SK-N-SH (cell line): ENCODE data around the gene TMA7. TPM values are rescaled to one million over a fixed set of nuclear protein-coding genes. Genes with fewer than 3 reads are reported as not detected.
A peak's percentile ranks its signal among the peaks of the same experiment; 100 is the strongest.

Source experiments
- CTCF ChIA-PET: fragments of 300-600, 350-600 bp; formaldehyde crosslinking; extraction: SDS; loops from one replicate; lab custom pipeline; 2021; lab: Yijun Ruan, JAX
- POLR2A ChIA-PET: fragments of 350-600 bp; sonication (Branson Sonifier 250); formaldehyde crosslinking; extraction: SDS; loops from one replicate; lab custom pipeline; 2020; ENCODE audit warnings: antibody characterized with exemption, inconsistent platforms; lab: Yijun Ruan, JAX
- DNase-seq: peaks from one replicate; pipeline ENCODE4 v3.0.0; 2012
- H2AFZ ChIP-seq: fragments of 200-600 bp; sonication (generic); 2 replicates; pipeline ENCODE4 v1.8.1; 2016; ENCODE audit warnings: antibody characterized with exemption, mild to moderate bottlenecking, low read depth
- H3F3A ChIP-seq: fragments of 200-600 bp; sonication (generic); replicated peaks from 2 replicates; pipeline ENCODE3; 2016; ENCODE audit warnings: antibody characterized with exemption, mild to moderate bottlenecking; ENCODE audit not compliant: insufficient read depth
- H3K27ac ChIP-seq, 2 experiments: fragments of 200-500 bp in 1 of 2; fragments of 200-600 bp in 1 of 2; sonication (Bioruptor generic) in 1 of 2; sonication (generic), shearing (Covaris generic) in 1 of 2; 2 replicates each; pipeline versions ENCODE4 v1.5.1 to v1.6.1; 2014 to 2016; ENCODE audit warnings: low read depth in 2 of 2, inconsistent platforms in 1 of 2, low read length in 1 of 2, mild to moderate bottlenecking in 1 of 2, mixed read lengths in 1 of 2
- H3K27me3 ChIP-seq: fragments of 200-600 bp; sonication (generic), shearing (Covaris generic); 2 replicates; pipeline ENCODE4 v1.6.1; 2016; ENCODE audit warnings: mixed run types; ENCODE audit not compliant: insufficient read depth
- H3K36me3 ChIP-seq, 2 experiments: fragments of 200-500 bp in 1 of 2; fragments of 200-600 bp in 1 of 2; sonication (Bioruptor generic) in 1 of 2; sonication (generic) in 1 of 2; replicated peaks in 1 of 2; 2 replicates each; pipeline versions ENCODE3 to v1.5.1; 2014 to 2016; ENCODE audit warnings: low read length in 1 of 2, mild to moderate bottlenecking in 1 of 2; ENCODE audit not compliant: insufficient read depth in 2 of 2, control insufficient read depth in 1 of 2
- H3K4me1 ChIP-seq, 2 experiments: fragments of 200-500 bp in 1 of 2; fragments of 200-600 bp in 1 of 2; sonication (Bioruptor generic) in 1 of 2; sonication (generic), shearing (Covaris generic) in 1 of 2; 2 replicates each; pipeline versions ENCODE4 v1.5.1 to v1.6.1; 2014 to 2016; ENCODE audit warnings: low read depth in 1 of 2, low read length in 1 of 2, mixed run types in 1 of 2; ENCODE audit not compliant: insufficient read depth in 2 of 2, control insufficient read depth in 1 of 2
- H3K4me2 ChIP-seq: fragments of 200-600 bp; sonication (generic), shearing (Covaris generic); 2 replicates; pipeline ENCODE4 v1.6.1; 2017; ENCODE audit warnings: mixed run types
- H3K4me3 ChIP-seq, 2 experiments: fragments of 200-500 bp in 1 of 2; fragments of 200-600 bp in 1 of 2; sonication (Bioruptor generic) in 1 of 2; sonication (generic), shearing (Covaris generic) in 1 of 2; 2 replicates each; pipeline versions ENCODE4 v1.5.1 to v1.8.1; 2014 to 2016; ENCODE audit warnings: low read depth in 2 of 2, inconsistent platforms in 1 of 2, low read length in 1 of 2, mild to moderate bottlenecking in 1 of 2, mixed read lengths in 1 of 2, moderate library complexity in 1 of 2
- H3K79me2 ChIP-seq: fragments of 200-600 bp; sonication (generic); 2 replicates; pipeline ENCODE4 v1.8.1; 2017; ENCODE audit warnings: mild to moderate bottlenecking; ENCODE audit not compliant: insufficient read depth
- H3K9ac ChIP-seq: fragments of 200-600 bp; sonication (generic); 2 replicates; pipeline ENCODE4 v1.6.1; 2017; ENCODE audit warnings: mixed run types
- H3K9me2 ChIP-seq: fragments of 200-600 bp; sonication (generic); 2 replicates; pipeline ENCODE4 v1.6.1; 2017; ENCODE audit warnings: mixed run types
- H3K9me3 ChIP-seq: fragments of 200-600 bp; sonication (generic); 2 replicates; pipeline ENCODE4 v1.6.1; 2017; ENCODE audit warnings: mixed run types, mild to moderate bottlenecking, moderate library complexity
- H4K20me1 ChIP-seq: fragments of 200-600 bp; sonication (generic); 2 replicates; pipeline ENCODE4 v1.6.1; 2017; ENCODE audit warnings: mild to moderate bottlenecking, mixed run types; ENCODE audit not compliant: insufficient read depth
- CHD2 ChIP-seq: fragments of 150-350 bp; IDR thresholded peaks from 2 replicates; pipeline ENCODE4 v1.6.1; 2018; ENCODE audit warnings: low read length; ENCODE audit not compliant: partially characterized antibody
- ELF1 ChIP-seq: IDR thresholded peaks from 2 replicates; pipeline ENCODE4 v1.4.0; 2012
- EP300 ChIP-seq, 2 experiments: IDR thresholded peaks; 2 replicates each; pipeline versions ENCODE4 v1.4.0 to v1.6.1; 2012; ENCODE audit warnings: borderline replicate concordance in 1 of 2, low read depth in 1 of 2, low read length in 1 of 2
- FOSL2 ChIP-seq: IDR thresholded peaks from 2 replicates; pipeline ENCODE4 v1.4.0; 2012; ENCODE audit warnings: low read depth, mild to moderate bottlenecking, moderate library complexity, borderline replicate concordance
- FOXJ3 ChIP-seq: sonication (generic); formaldehyde crosslinking; IDR thresholded peaks from 2 replicates; pipeline ENCODE4 v1.5.1; 2020; ENCODE audit warnings: mild to moderate bottlenecking, missing genetic modification reagents
- GABPA ChIP-seq: IDR thresholded peaks from 2 replicates; pipeline ENCODE4 v1.4.0; 2012; ENCODE audit warnings: low read depth, mild to moderate bottlenecking
- GATA2 ChIP-seq: sonication (generic); formaldehyde crosslinking; IDR thresholded peaks from 2 replicates; pipeline ENCODE4 v1.5.0; 2020; ENCODE audit warnings: mild to moderate bottlenecking, missing genetic modification reagents
- PBX3 ChIP-seq: IDR thresholded peaks from 2 replicates; pipeline ENCODE4; 2012
- POLR2AphosphoS5 ChIP-seq: IDR thresholded peaks from 2 replicates; pipeline ENCODE4 v1.6.1; 2012; ENCODE audit warnings: low read depth, low read length
- RAD21 ChIP-seq: IDR thresholded peaks from 2 replicates; pipeline ENCODE4 v1.6.1; 2012; ENCODE audit warnings: mild to moderate bottlenecking, low read length
- RCOR1 ChIP-seq: fragments of 150-350 bp; IDR thresholded peaks from 2 replicates; pipeline ENCODE4 v1.6.1; 2017; ENCODE audit warnings: antibody characterized with exemption, low read length
- REST ChIP-seq: IDR thresholded peaks from 2 replicates; pipeline ENCODE4 v1.6.1; 2012; ENCODE audit warnings: mild to moderate bottlenecking, low read depth, low read length, moderate library complexity
- RFX5 ChIP-seq: IDR thresholded peaks from 2 replicates; pipeline ENCODE4 v1.6.1; 2012; ENCODE audit warnings: mild to moderate bottlenecking, improper control_type of control experiment, low read length
- RXRA ChIP-seq: IDR thresholded peaks from 2 replicates; pipeline ENCODE4 v1.4.0; 2012; ENCODE audit warnings: low read depth, mild to moderate bottlenecking, borderline replicate concordance
- SMC3 ChIP-seq: IDR thresholded peaks from 2 replicates; pipeline ENCODE4 v1.6.1; 2012; ENCODE audit warnings: low read depth, low read length, improper control_type of control experiment
- TEAD4 ChIP-seq: IDR thresholded peaks from 2 replicates; pipeline ENCODE4 v1.4.0; 2012; ENCODE audit warnings: mild to moderate bottlenecking, borderline replicate concordance; ENCODE audit not compliant: insufficient read depth
- WGBS: methylation state at CpG from one replicate; pipeline ENCODE4 v1.1.6; 2017; ENCODE audit warnings: low lambda C conversion rate; 5-methylcytosine and 5-hydroxymethylcytosine counted together
- polyA plus RNA-seq, 3 experiments: library from polyadenylated mRNA; depleted of rRNA; stranded (reverse); fragments of >200 nt; gene quantifications; 2 replicates each; pipeline ENCODE4 v1.2.3, GENCODE V29; 2012
- TF ChIP-seq, protein P1 (sequence below): IDR thresholded peaks from 2 replicates; pipeline ENCODE4 v1.4.0; 2012; ENCODE audit warnings: low read depth

Gene TMA7
- polyA plus RNA-seq, 1 of the 3 experiments (the other 2 are of a cell fraction): 438 TPM

- Histone ChIP-seq H3K9me2 (no peaks in the 10 kb centered on the region), H3K27me3 (no peaks in the 10 kb centered on the region), H3K9ac (peak overlapping the region; percentile 84), H2AFZ (peak overlapping the region; percentile 63; the same call in 1 of the 2 replicates), H3K36me3 (peaks cover 4 to 18% of the 10 kb centered on the region in 2 experiments), H3K4me1 (peaks cover 7 to 49% of the 10 kb centered on the region in 2 experiments; a peak in 2 of 4 replicates), H3F3A (no peaks in the 10 kb centered on the region), H3K79me2 (peaks cover 46% of the 10 kb centered on the region), H3K4me3 (peak overlapping the region; percentile 73 to 79), H3K9me3 (no peaks in the 10 kb centered on the region), H3K27ac (peak overlapping the region; percentile 54 to 89; a peak in 3 of 4 replicates), H4K20me1 (no peaks in the 10 kb centered on the region), H3K4me2 (peak overlapping the region; percentile 99)
- no peak for TF ChIP-seq PBX3
- TF ChIP-seq RXRA: no peak
- 0 out of 2 replicates have a peak, but pooled peaks have one; percentile 17 for TF ChIP-seq POLR2AphosphoS5
- no peak for TF ChIP-seq REST
- TF ChIP-seq CHD2: peak; percentile 12
- TF ChIP-seq RAD21: no peak
- ChIA-PET POLR2A (interaction anchor here (0.6 to 1.7 kb wide), 9 partner anchors 9 to 163 kb away, joined by 3 to 11 read pairs (median 4); partner anchors contain the start of genes ATRIP, CCDC51 and TMA7), CTCF (interaction anchor here (0.8 to 13.2 kb wide), 6 partner anchors 10 to 235 kb away, joined by 3 to 399 read pairs (median 5); partner anchors contain the start of genes CCDC51 and TMA7)
- peak; percentile 89 for DNase-seq
- WGBS: 0% methylated on average over 14 of the region's 60 CpGs
These were observed 11.3 kb upstream of the TMA7 start for GRCh38 chr3:48428572-48429316.

- Histone ChIP-seq H3K4me2 (peak overlapping the region; percentile 99), H3K27me3 (no peaks in the 10 kb centered on the region), H3K4me3 (peak overlapping the region; percentile 73 to 79), H3K9ac (peak overlapping the region; percentile 84), H3K36me3 (peaks cover 4 to 22% of the 10 kb centered on the region in 2 experiments), H2AFZ (peak overlapping the region; percentile 63; the same call in 1 of the 2 replicates), H3F3A (no peaks in the 10 kb centered on the region), H3K27ac (peak overlapping the region; percentile 54 to 89; a peak in 3 of 4 replicates), H3K79me2 (peaks cover 41% of the 10 kb centered on the region), H3K9me3 (no peaks in the 10 kb centered on the region), H3K4me1 (peaks cover 7 to 49% of the 10 kb centered on the region in 2 experiments; a peak in 2 of 4 replicates), H4K20me1 (no peaks in the 10 kb centered on the region), H3K9me2 (no peaks in the 10 kb centered on the region)
- POLR2A ChIA-PET: interaction anchor here (0.8 to 1.7 kb wide), 5 partner anchors 10 to 179 kb away, joined by 3 to 11 read pairs (median 4); partner anchors contain the start of genes CCDC51 and TMA7
- peak; percentile 93 for DNase-seq
- 4% methylated on average over 12 of the region's 86 CpGs for WGBS
- CTCF ChIA-PET: interaction anchor here (0.9 to 13.2 kb wide), 7 partner anchors 10 to 235 kb away, joined by 3 to 399 read pairs (median 6); partner anchors contain the start of genes CCDC51 and TMA7
- TF ChIP-seq RFX5 (no peak), RCOR1 (no peak), GATA2 (no peak), TEAD4 (no peak), GABPA (no peak), ELF1 (no peak), RXRA (no peak), PBX3 (no peak), EP300 (IDR thresholded peaks at IDR 0.05; ENCODE audit: borderline replicate concordance in 1 of 2, low read depth in 1 of 2, low read length in 1 of 2) (no peak), FOSL2 (no peak), FOXJ3 (CRISPR knock-in tag) (no peak), SMC3 (no peak)
- TF ChIP-seq, protein P1, sequence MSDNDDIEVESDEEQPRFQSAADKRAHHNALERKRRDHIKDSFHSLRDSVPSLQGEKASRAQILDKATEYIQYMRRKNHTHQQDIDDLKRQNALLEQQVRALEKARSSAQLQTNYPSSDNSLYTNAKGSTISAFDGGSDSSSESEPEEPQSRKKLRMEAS: no peak
These were observed 10.6 kb upstream of the TMA7 start for GRCh38 chr3:48429317-48429959.
